ENCODE results near the gene THBS3. TPM values are rescaled to one million over a fixed set of nuclear protein-coding genes. Genes with fewer than 3 reads are reported as not detected.

Gene THBS3
- total and polyA plus RNA-seq, 10 donors: 10.2 to 31.2 (median 20.8) TPM

DNA sequence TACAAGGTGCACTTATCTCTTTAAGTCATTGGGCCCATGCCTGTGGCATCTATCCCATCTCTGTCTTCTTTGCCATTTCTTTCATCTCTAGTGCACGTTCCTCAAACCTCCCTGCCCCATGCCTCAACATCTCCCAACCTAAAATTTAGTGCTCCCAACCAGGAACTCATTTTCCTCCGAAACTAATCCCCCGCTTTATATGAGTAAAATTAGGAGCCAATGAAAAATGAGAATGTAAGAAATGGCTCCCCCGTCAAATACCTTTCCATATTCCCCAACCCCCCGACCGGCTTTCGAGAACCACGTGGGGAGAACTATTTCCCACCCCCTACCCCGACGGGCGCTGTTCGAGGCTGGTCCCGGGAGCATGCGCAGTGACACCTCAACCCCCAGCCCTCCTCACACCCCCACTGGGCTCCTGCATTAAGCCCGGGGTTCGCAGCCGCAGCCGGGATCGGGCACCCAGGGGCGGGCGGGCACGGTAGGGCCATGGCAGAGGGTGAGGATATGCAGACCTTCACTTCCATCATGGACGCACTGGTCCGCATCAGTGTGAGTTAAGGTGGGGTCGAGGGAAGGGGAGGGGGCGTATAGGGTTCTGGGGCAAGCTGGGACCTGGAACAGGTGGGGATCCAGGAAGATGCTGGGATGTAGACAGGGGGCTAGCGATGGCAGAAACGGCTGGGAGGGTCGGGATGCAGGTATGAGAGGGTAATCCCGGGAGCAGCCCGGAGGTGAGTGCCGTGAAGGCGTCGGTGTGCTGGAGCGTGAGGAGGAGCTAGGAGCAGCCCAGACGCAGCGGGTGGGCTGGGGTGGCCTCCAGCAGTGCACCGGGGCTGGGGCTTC, 34.0 kb downstream of the THBS3 start, which contains the start of gene TRIM46:
Gene TRIM46, plus strand, starts transcription at position 372 of the 846 bp plus-strand sequence. Its CDS starts 118 bp downstream, at position 490.
- Histone ChIP-seq H3K27me3 (replicated peaks in 1 of 7) (peaks cover 0 to 25% (median 15%) of the 10 kb centered on the region in 7 donors), H3K4me3 (peak within 1 kb of the TSS; percentile 64 to 88 (median 79)), H3K9me3 (no peaks in the 10 kb centered on the region), H3K36me3 (peaks cover 0 to 34% (median 16%) of the 10 kb centered on the region in 6 donors), H3K27ac (peak within 1 kb of the TSS; percentile 82 to 97 (median 96)), H3K4me1 (peaks cover 11 to 70% (median 47%) of the 10 kb centered on the region in 6 donors)
- intact Hi-C loops (cut with DNase I; ENCODE audit: low total_unique reads): loop anchor here (10.0 kb wide), 1 partner anchor 51 kb away; no protein-coding TSS in a partner anchor
- DNase-seq: peak; percentile 89
- no peak for TF ChIP-seq POLR2A (IDR thresholded peaks at IDR 0.05)
- TF ChIP-seq, protein P1, sequence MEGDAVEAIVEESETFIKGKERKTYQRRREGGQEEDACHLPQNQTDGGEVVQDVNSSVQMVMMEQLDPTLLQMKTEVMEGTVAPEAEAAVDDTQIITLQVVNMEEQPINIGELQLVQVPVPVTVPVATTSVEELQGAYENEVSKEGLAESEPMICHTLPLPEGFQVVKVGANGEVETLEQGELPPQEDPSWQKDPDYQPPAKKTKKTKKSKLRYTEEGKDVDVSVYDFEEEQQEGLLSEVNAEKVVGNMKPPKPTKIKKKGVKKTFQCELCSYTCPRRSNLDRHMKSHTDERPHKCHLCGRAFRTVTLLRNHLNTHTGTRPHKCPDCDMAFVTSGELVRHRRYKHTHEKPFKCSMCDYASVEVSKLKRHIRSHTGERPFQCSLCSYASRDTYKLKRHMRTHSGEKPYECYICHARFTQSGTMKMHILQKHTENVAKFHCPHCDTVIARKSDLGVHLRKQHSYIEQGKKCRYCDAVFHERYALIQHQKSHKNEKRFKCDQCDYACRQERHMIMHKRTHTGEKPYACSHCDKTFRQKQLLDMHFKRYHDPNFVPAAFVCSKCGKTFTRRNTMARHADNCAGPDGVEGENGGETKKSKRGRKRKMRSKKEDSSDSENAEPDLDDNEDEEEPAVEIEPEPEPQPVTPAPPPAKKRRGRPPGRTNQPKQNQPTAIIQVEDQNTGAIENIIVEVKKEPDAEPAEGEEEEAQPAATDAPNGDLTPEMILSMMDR (IDR thresholded peaks at IDR 0.05 in 8 of 11, conservative IDR thresholded peaks at IDR 0.05 in 3 of 11): peak in 6 of 11 experiments; percentile 4 to 62 (median 14)
- 1 to 2% (median 1%) methylated on average over 38 of the region's 38 CpGs for WGBS, 5 donors

DNA sequence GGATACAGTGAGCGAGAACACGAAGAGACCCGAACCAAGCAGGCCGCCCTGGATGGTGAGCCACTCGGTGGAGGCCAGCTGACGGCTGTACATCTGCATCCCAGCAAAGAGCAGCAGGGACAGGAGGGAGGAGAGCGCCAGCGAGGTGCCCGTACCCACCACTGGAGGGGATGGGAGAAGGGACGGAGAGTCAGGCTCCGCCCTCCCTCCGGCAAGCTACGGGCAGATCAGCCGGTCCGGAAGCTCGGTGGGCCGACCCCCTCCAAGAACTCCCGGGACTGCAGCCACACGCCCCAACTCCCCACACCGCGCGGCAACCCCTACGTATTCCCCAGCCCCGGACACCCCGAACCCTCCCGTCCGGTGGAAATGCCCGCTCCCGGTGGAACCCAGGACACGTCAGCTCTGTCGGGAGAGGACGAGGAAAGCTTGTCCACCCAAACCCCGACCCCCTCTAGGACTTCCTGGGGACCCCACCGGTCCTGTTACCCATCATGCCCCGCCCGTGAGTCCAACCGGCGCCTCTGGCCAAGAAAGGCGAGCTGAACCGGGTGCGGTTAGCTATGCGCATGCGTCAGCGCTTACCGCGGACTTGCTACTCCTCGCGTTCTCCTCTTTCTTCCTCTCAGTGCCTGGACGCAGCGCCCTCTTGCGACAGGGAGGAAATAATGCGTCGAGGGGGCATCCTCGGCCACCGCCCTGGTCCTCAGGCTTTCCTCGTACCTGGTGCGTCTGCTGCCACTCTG, 34.8 kb downstream of the THBS3 start, which contains the start of gene KRTCAP2:
Gene KRTCAP2, minus strand, starts transcription at position 573 of the 746 bp plus-strand sequence. Its CDS starts 80 bp downstream, at position 493.
- H3K4me1 ChIP-seq: peaks cover 13 to 71% (median 49%) of the 10 kb centered on the region in 6 donors
- DNase-seq: peak; percentile 99
- H3K36me3 ChIP-seq: peaks cover 0 to 31% (median 17%) of the 10 kb centered on the region in 6 donors
- H3K9me3 ChIP-seq: no peaks in the 10 kb centered on the region
- peak within 1 kb of the TSS; percentile 82 to 97 (median 96) for H3K27ac ChIP-seq
- H3K4me3 ChIP-seq: peak within 1 kb of the TSS; percentile 64 to 88 (median 79)
- H3K27me3 ChIP-seq (replicated peaks in 1 of 7): peaks cover 0 to 25% (median 15%) of the 10 kb centered on the region in 7 donors
- intact Hi-C loops (cut with DNase I; ENCODE audit: low total_unique reads): loop anchor here (10.0 kb wide), 1 partner anchor 52 kb away; no protein-coding TSS in a partner anchor
- TF ChIP-seq, protein P1 (IDR thresholded peaks at IDR 0.05 in 8 of 11, conservative IDR thresholded peaks at IDR 0.05 in 3 of 11): peak; percentile 88 to 98 (median 97)
- TF ChIP-seq POLR2AphosphoS5 (IDR thresholded peaks at IDR 0.05) (peak; percentile 90 to 92 (median 90)), POLR2A (IDR thresholded peaks at IDR 0.05) (peak in 1 of 3 donors; percentile 31)
- 0 to 1% (median 1%) methylated on average over 27 to 57 of the region's 57 CpGs for WGBS, 5 donors

DNA sequence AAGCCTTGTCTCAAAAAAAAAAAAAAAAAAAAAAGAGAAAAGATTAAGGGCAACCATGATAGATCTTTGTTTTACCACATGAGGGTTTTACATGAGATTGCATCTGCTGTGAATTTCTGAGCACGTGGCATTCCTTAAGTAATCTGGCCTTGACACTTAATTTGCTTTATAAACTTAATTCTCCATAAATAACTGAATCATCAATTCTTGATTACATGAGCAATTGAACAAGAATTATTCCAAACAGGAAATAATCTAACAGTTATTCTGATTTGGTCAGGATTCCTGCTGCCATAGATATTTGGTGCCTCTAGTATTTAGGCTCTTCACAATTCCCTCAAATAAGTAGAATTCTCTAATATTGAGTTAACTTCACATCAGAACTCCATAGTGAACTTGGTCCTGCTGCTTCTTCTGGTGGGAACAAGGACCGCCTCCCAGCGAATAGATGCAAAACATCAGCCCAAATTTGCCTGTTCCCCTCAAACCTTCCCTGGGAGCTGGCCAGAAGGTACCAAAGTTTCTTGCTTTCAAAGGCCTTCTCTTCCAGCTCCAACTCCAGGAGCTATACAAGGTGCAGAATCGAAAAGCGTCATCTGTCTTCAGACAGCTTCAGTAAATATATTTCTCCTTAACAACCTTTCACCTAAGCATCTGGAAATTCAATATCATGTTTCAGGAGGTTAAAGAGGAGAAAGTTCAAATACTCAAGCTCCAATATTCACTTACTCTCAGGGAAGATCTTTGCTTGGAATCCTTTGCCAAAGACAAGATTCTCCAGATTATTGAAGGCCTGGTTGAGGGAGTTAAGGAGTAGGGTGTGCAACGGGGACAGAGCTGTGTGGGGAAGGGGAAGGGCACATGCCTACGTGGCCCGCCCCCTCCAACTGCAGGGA, 35.6 kb downstream of the THBS3 start:
- H3K4me1 ChIP-seq: peaks cover 21 to 71% (median 55%) of the 10 kb centered on the region in 6 donors
- DNase-seq: peak; percentile 17
- intact Hi-C loops (cut with DNase I; ENCODE audit: low total_unique reads): loop anchor here (10.0 kb wide), 1 partner anchor 53 kb away; no protein-coding TSS in a partner anchor
- TF ChIP-seq, protein P1 (IDR thresholded peaks at IDR 0.05 in 8 of 11, conservative IDR thresholded peaks at IDR 0.05 in 3 of 11): no peak
- no peak for TF ChIP-seq POLR2AphosphoS5 (IDR thresholded peaks at IDR 0.05)
- TF ChIP-seq POLR2A (IDR thresholded peaks at IDR 0.05): no peak
- H3K4me3 ChIP-seq: peak overlapping the region; percentile 64 to 88 (median 79)
- no peaks in the 10 kb centered on the region for H3K9me3 ChIP-seq
- H3K27ac ChIP-seq: peak overlapping the region; percentile 82 to 97 (median 96)
- peaks cover 0 to 31% (median 17%) of the 10 kb centered on the region in 6 donors for H3K36me3 ChIP-seq
- peaks cover 0 to 25% (median 15%) of the 10 kb centered on the region in 7 donors for H3K27me3 ChIP-seq (replicated peaks in 1 of 7)
- WGBS, 5 donors: 43 to 53% (median 49%) methylated on average over 8 of the region's 8 CpGs
